Liver (tissue), 9 donors: ENCODE data around the gene POU1F1. TPM values are rescaled to one million over a fixed set of nuclear protein-coding genes. Genes with fewer than 3 reads are reported as not detected.

Experiments
- DNase-seq: peaks from one replicate; pipeline ENCODE4 v3.0.0-alpha.2; 2017; ENCODE audit warnings: low spot score
- H3K27ac ChIP-seq, 2 donors: one replicate each; pipeline ENCODE4 v1.7.0; 2013; ENCODE audit warnings: inconsistent platforms in 2 of 2, low read length in 2 of 2, control low read depth in 1 of 2, low read depth in 1 of 2, mild to moderate bottlenecking in 1 of 2
- H3K27me3 ChIP-seq, 4 donors: one replicate each; pipeline versions ENCODE4 v1.6.1 to v1.7.0; 2013; ENCODE audit warnings: low read length in 3 of 4, inconsistent platforms in 1 of 4, mild to moderate bottlenecking in 1 of 4, moderate library complexity in 1 of 4; ENCODE audit not compliant: control insufficient read depth in 4 of 4, insufficient read depth in 4 of 4
- H3K36me3 ChIP-seq, 4 donors: one replicate each; pipeline versions ENCODE4 v1.6.1 to v1.7.0; 2013; ENCODE audit warnings: low read length in 3 of 4, mild to moderate bottlenecking in 3 of 4, low read depth in 1 of 4, moderate library complexity in 1 of 4; ENCODE audit not compliant: control insufficient read depth in 4 of 4, insufficient read depth in 3 of 4
- H3K4me1 ChIP-seq, 4 donors: one replicate each; pipeline versions ENCODE4 v1.6.1 to v1.7.0; 2013; ENCODE audit warnings: low read length in 3 of 4, mild to moderate bottlenecking in 3 of 4, moderate library complexity in 1 of 4; ENCODE audit not compliant: control insufficient read depth in 4 of 4, insufficient read depth in 4 of 4
- H3K4me3 ChIP-seq, 3 donors: one replicate each; pipeline versions ENCODE4 v1.6.1 to v1.7.0; 2013; ENCODE audit warnings: low read length in 3 of 3, control low read depth in 1 of 3, low read depth in 1 of 3, mild to moderate bottlenecking in 1 of 3
- H3K9ac ChIP-seq, 2 donors: one replicate each; pipeline ENCODE4 v1.7.0; 2013; ENCODE audit warnings: low read length in 2 of 2, mild to moderate bottlenecking in 2 of 2, moderate library complexity in 2 of 2, control low read depth in 1 of 2, low read depth in 1 of 2
- H3K9me3 ChIP-seq, 4 donors: one replicate each; pipeline versions ENCODE4 v1.6.1 to v1.7.0; 2013; ENCODE audit warnings: low read length in 3 of 4; ENCODE audit not compliant: control insufficient read depth in 4 of 4
- ATF3 ChIP-seq: IDR thresholded peaks from 2 replicates; pipeline ENCODE4 v1.6.1; 2016; ENCODE audit warnings: antibody characterized with exemption
- CTCF ChIP-seq: fragments of 150-350 bp; IDR thresholded peaks from 2 replicates; pipeline ENCODE4 v1.5.1; 2017; ENCODE audit warnings: improper control_type of control experiment, low read depth, low read length; ENCODE audit not compliant: missing input control
- FOXA2 ChIP-seq: IDR thresholded peaks from 2 replicates; pipeline ENCODE4 v1.6.1; 2016; ENCODE audit warnings: antibody characterized with exemption
- GABPA ChIP-seq, 2 donors: IDR thresholded peaks in 1 of 2; conservative IDR thresholded peaks in 1 of 2; 2 replicates each; pipeline ENCODE4 v1.6.1; 2016; ENCODE audit warnings: antibody characterized with exemption in 2 of 2, mild to moderate bottlenecking in 1 of 2, moderate library complexity in 1 of 2
- HNF4A ChIP-seq, 2 donors: conservative IDR thresholded peaks; 2 replicates each; pipeline ENCODE4 v1.6.1; 2016; ENCODE audit warnings: antibody characterized with exemption in 2 of 2, mild to moderate bottlenecking in 2 of 2
- HNF4G ChIP-seq: IDR thresholded peaks from 2 replicates; pipeline ENCODE4 v1.6.1; 2016; ENCODE audit warnings: antibody characterized with exemption
- JUND ChIP-seq, 2 donors: IDR thresholded peaks; 2 replicates each; pipeline ENCODE4 v1.6.1; 2016; ENCODE audit warnings: antibody characterized with exemption in 2 of 2
- NR2F2 ChIP-seq: IDR thresholded peaks from 2 replicates; pipeline ENCODE4 v1.6.1; 2016; ENCODE audit warnings: antibody characterized with exemption
- RAD21 ChIP-seq, 2 donors: IDR thresholded peaks; 2 replicates each; pipeline ENCODE4 v1.6.1; 2016; ENCODE audit warnings: antibody characterized with exemption in 2 of 2, mild to moderate bottlenecking in 2 of 2
- SP1 ChIP-seq: IDR thresholded peaks from 2 replicates; pipeline ENCODE4 v1.6.1; 2018; ENCODE audit warnings: antibody characterized with exemption, mild to moderate bottlenecking
- ZBTB33 ChIP-seq: IDR thresholded peaks from 2 replicates; pipeline ENCODE4 v1.6.1; 2016; ENCODE audit warnings: antibody characterized with exemption
- WGBS: extraction: QIAGEN DNeasy Blood & Tissue Kit; methylation state at CpG from one replicate; pipeline ENCODE4 v1.1.7; 2013; 5-methylcytosine and 5-hydroxymethylcytosine counted together
- polyA plus RNA-seq, 2 donors: library from polyadenylated mRNA; stranded (reverse) in 1 of 2; unstranded in 1 of 2; fragments of 200-250 nt in 1 of 2; fragments of >200 nt in 1 of 2; fragmentation: Nextera tagmentation in 1 of 2; extraction: Ambion mirVana in 1 of 2; gene quantifications; one replicate each; pipeline versions ENCODE4 v1.2.1 to v1.2.3, GENCODE V29; 2013 to 2015
- total RNA-seq, 2 donors: library from RNA; depleted of rRNA; stranded (reverse); fragments of >200 nt; gene quantifications; one replicate each; pipeline ENCODE4 v1.2.3, GENCODE V29; 2014
- donor health status: healthy.
- donor health status: healthy.
- donor health status: healthy.
- donor health status: healthy.
- donor health status: healthy.

Gene POU1F1
- total RNA-seq (not detected), polyA plus RNA-seq (not detected)

GRCh38 chr3:87276484-87276883, at the start of gene POU1F1:
POU1F1 (minus strand) TSS chr3:87276584; CDS start chr3:87276462, 122 bp downstream.
- TF ChIP-seq SP1: no peak
- TF ChIP-seq GABPA (IDR thresholded peaks at IDR 0.05 in 1 of 2, conservative IDR thresholded peaks at IDR 0.05 in 1 of 2): no peak
- TF ChIP-seq JUND (IDR thresholded peaks at IDR 0.05): no peak
- TF ChIP-seq CTCF: no peak
- no peak for DNase-seq
- 82% methylated on average over 6 of the region's 6 CpGs for WGBS
- Histone ChIP-seq H3K36me3 (no peaks in the 10 kb centered on the region), H3K27me3 (no peaks in the 10 kb centered on the region), H3K4me3 (no peak within 1 kb of the TSS), H3K9me3 (no peaks in the 10 kb centered on the region), H3K27ac (no peak within 1 kb of the TSS), H3K4me1 (no peaks in the 10 kb centered on the region), H3K9ac (no peak within 1 kb of the TSS)

GRCh38 chr3:87324609-87325008, 48.2 kb upstream of the POU1F1 start:
- no peaks in the 10 kb centered on the region for H3K36me3 ChIP-seq
- TF ChIP-seq HNF4A (conservative IDR thresholded peaks at IDR 0.05): no peak
- TF ChIP-seq FOXA2: no peak
- TF ChIP-seq SP1: no peak
- no peak for TF ChIP-seq HNF4G
- H3K27me3 ChIP-seq: peaks cover 0 to 3% (median 0%) of the 10 kb centered on the region in 4 donors
- no peak overlapping the region for H3K27ac ChIP-seq
- no peak overlapping the region for H3K9ac ChIP-seq
- peaks cover 0 to 3% (median 0%) of the 10 kb centered on the region in 4 donors for H3K9me3 ChIP-seq
- WGBS: 71% methylated on average over 1 of the region's 1 CpG
- DNase-seq: no peak
- H3K4me1 ChIP-seq: no peaks in the 10 kb centered on the region
- no peak overlapping the region for H3K4me3 ChIP-seq

- Histone ChIP-seq H3K36me3 (no peaks in the 10 kb centered on the region), H3K4me3 (no peak overlapping the region), H3K27me3 (peaks cover 0 to 3% (median 0%) of the 10 kb centered on the region in 4 donors), H3K9me3 (peaks cover 0 to 3% (median 0%) of the 10 kb centered on the region in 4 donors), H3K4me1 (no peaks in the 10 kb centered on the region), H3K9ac (no peak overlapping the region), H3K27ac (no peak overlapping the region)
- 69% methylated on average over 7 of the region's 7 CpGs for WGBS
- DNase-seq: no peak
- TF ChIP-seq NR2F2: no peak
Observed at GRCh38 chr3:87320756-87321626, 44.6 kb upstream of the POU1F1 start.

- no peaks in the 10 kb centered on the region for H3K4me1 ChIP-seq
- H3K4me3 ChIP-seq: no peak overlapping the region
- H3K27me3 ChIP-seq: peaks cover 0 to 3% (median 0%) of the 10 kb centered on the region in 4 donors
- DNase-seq: no peak
- H3K27ac ChIP-seq: no peak overlapping the region
- no peak overlapping the region for H3K9ac ChIP-seq
- 46% methylated on average over 2 of the region's 2 CpGs for WGBS
- TF ChIP-seq ATF3 (no peak), CTCF (no peak), RAD21 (IDR thresholded peaks at IDR 0.05) (no peak), FOXA2 (no peak), HNF4G (no peak), ZBTB33 (no peak), HNF4A (conservative IDR thresholded peaks at IDR 0.05) (no peak), SP1 (no peak)
- peaks cover 0 to 3% (median 0%) of the 10 kb centered on the region in 4 donors for H3K9me3 ChIP-seq
- H3K36me3 ChIP-seq: no peaks in the 10 kb centered on the region
Observed at GRCh38 chr3:87318617-87319021, 42.2 kb upstream of the POU1F1 start.
